LNCAP (cell line): ENCODE measurements around the gene VPS39.

Source experiments
- CTCF ChIP-seq: fragments of 450-650 bp; IDR thresholded peaks from 2 replicates; pipeline ENCODE4 v1.5.1; 2017; ENCODE audit warnings: mild to moderate bottlenecking

VPS39 gene

GRCh38 chr15:42141246-42141645, 66.9 kb downstream of the VPS39 start:
- no peak for TF ChIP-seq CTCF

GRCh38 chr15:42140383-42141070, 67.6 kb downstream of the VPS39 start:
- no peak for TF ChIP-seq CTCF

GRCh38 chr15:42139596-42139995, 68.5 kb downstream of the VPS39 start:
- TF ChIP-seq CTCF, result no peak

- TF ChIP-seq CTCF, result no peak
Measured at GRCh38 chr15:42138968-42139386, 69.1 kb downstream of the VPS39 start.

GRCh38 chr15:42138411-42138810, 69.7 kb downstream of the VPS39 start:
- no peak for TF ChIP-seq CTCF

GRCh38 chr15:42137461-42138261, 70.4 kb downstream of the VPS39 start:
- peak; percentile 71 for TF ChIP-seq CTCF

GRCh38 chr15:42136513-42136912, 71.6 kb downstream of the VPS39 start:
- no peak for TF ChIP-seq CTCF
